ENCODE data around the gene AFAP1.

Gene AFAP1

GRCh38 chr4:7783541-7783940 is 156.1 kb downstream of the AFAP1 start:
- no peak for TF ChIP-seq JUND (IDR thresholded peaks at IDR 0.05; ENCODE audit: low read depth)
- in situ Hi-C loops (cut with HindIII; ENCODE audit: low pct_unique_long_range_greater_than_20kb, low sequenced_read_pairs) = no loop called here
- no peak for DNase-seq (ENCODE audit: low read depth in 1 of 2, low spot score in 1 of 2)

GRCh38 chr4:7782783-7783182 is 156.9 kb downstream of the AFAP1 start:
- in situ Hi-C loops (cut with HindIII; ENCODE audit: low pct_unique_long_range_greater_than_20kb, low sequenced_read_pairs) = no loop called here
- no peak for TF ChIP-seq JUND (IDR thresholded peaks at IDR 0.05; ENCODE audit: low read depth)
- no peak for DNase-seq (ENCODE audit: low read depth in 1 of 2, low spot score in 1 of 2)

- TF ChIP-seq JUND (IDR thresholded peaks at IDR 0.05; ENCODE audit: low read depth) = no peak
- in situ Hi-C loops (cut with HindIII; ENCODE audit: low pct_unique_long_range_greater_than_20kb, low sequenced_read_pairs) = no loop called here
- DNase-seq (ENCODE audit: low read depth in 1 of 2, low spot score in 1 of 2) = no peak
Observed at GRCh38 chr4:7781993-7782392, 157.7 kb downstream of the AFAP1 start.

DNA sequence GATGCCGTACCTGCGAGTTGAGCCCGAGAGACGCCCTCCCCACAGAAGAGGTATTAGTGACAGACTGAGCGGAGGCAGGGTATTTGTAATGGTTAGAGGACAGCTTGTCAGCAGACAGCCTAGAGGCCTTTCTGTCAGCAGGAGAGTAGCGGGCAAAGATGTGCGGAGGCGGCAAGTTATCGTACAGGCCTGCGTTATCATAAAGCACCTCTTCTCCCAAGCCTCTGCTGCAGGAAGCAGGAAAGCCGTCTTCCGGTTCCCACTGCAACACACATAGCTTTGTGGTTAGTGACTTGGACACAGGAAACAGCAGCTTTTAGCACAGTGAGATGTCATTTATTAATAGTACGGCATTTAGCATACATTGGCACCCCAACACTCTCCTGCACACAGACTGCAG is 158.3 kb downstream of the AFAP1 start:
- in situ Hi-C loops (cut with HindIII; ENCODE audit: low pct_unique_long_range_greater_than_20kb, low sequenced_read_pairs) = no loop called here

GRCh38 chr4:7780751-7781348 is 158.8 kb downstream of the AFAP1 start:
- no peak for TF ChIP-seq JUND (IDR thresholded peaks at IDR 0.05; ENCODE audit: low read depth)
- DNase-seq (ENCODE audit: low read depth in 1 of 2, low spot score in 1 of 2) = no peak
- in situ Hi-C loops (cut with HindIII; ENCODE audit: low pct_unique_long_range_greater_than_20kb, low sequenced_read_pairs) = no loop called here

More for the DNA sequence above, 158.3 kb downstream of the AFAP1 start:
- TF ChIP-seq JUND (IDR thresholded peaks at IDR 0.05; ENCODE audit: low read depth) = no peak
- DNase-seq (ENCODE audit: low read depth in 1 of 2, low spot score in 1 of 2) = no peak

GRCh38 chr4:7779432-7779768 is 160.3 kb downstream of the AFAP1 start:
- in situ Hi-C loops (cut with HindIII; ENCODE audit: low pct_unique_long_range_greater_than_20kb, low sequenced_read_pairs) = no loop called here
- DNase-seq (ENCODE audit: low read depth in 1 of 2, low spot score in 1 of 2) = no peak
- no peak for TF ChIP-seq JUND (IDR thresholded peaks at IDR 0.05; ENCODE audit: low read depth)

- DNase-seq (ENCODE audit: low read depth in 1 of 2, low spot score in 1 of 2) = no peak
- in situ Hi-C loops (cut with HindIII; ENCODE audit: low pct_unique_long_range_greater_than_20kb, low sequenced_read_pairs) = no loop called here
- no peak for TF ChIP-seq JUND (IDR thresholded peaks at IDR 0.05; ENCODE audit: low read depth)
Observed at GRCh38 chr4:7778510-7779431, 160.9 kb downstream of the AFAP1 start.

DNA sequence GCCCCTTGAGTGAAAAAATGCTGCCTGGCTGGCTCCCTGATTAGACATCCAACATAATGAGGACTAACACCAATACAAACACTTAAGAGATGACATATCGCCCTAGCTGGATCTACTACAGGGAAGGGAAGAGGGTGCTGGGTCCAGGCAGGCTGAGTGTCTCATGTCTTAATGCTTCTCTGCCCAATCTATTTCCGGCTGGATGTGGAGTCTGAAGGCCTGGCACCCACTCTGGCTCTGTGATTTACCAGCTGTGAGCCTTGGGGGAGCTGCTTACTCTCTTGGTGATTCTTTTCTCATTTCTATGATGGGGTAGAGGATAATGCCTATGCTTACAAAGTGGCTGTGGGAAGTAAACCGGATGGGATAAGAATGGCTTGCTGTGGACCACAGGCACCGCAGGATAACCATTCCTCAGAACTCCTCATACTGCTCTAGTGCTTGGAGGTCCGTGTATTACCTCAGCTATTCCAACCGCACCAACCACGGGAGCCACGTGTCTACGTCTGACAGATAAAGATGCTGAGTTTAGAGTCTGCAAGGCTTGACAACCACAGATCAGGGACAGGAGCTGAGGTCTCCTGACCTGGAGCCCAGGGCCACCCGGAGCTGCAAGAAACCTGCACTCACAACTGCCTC is 161.7 kb downstream of the AFAP1 start:
- in situ Hi-C loops (cut with HindIII; ENCODE audit: low pct_unique_long_range_greater_than_20kb, low sequenced_read_pairs) = no loop called here
- TF ChIP-seq JUND (IDR thresholded peaks at IDR 0.05; ENCODE audit: low read depth) = no peak
- DNase-seq (ENCODE audit: low read depth in 1 of 2, low spot score in 1 of 2) = no peak

DNA sequence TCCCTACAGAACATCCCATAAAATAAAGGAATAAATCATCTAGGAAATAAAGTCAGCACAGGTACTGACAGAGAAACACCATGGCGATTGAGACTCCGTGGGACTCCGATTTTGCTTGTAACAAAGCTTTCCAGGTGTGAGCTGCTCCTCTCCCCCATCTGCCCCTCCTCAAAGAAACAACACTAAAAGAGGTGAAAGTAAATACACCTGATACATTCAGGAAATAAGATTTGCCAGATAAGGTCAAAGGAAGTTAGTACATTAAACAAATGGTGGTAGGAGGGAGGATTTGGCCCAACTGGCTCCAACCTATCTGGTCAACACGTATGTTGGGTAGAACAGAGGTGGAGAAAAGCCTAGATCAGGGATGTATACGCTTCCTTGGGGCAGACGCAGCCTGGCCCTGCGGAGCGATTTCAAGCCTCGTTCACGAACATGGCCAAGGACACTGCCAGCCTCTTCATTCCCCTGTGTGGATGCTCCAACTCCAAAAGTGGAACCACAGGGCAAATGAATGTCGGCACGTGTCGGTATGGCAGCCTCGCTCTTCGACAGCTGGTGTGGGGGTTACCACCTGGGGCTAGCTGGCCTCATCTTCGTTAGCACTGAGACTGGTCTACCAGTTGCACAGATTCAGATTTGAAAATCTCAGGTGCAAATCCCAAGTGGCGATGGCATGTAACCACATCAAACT is 162.5 kb downstream of the AFAP1 start:
- DNase-seq (ENCODE audit: low read depth in 1 of 2, low spot score in 1 of 2) = peak in 1 of 2 experiments; percentile 24
- TF ChIP-seq JUND (IDR thresholded peaks at IDR 0.05; ENCODE audit: low read depth) = no peak
- in situ Hi-C loops (cut with HindIII; ENCODE audit: low pct_unique_long_range_greater_than_20kb, low sequenced_read_pairs) = no loop called here

GRCh38 chr4:7775396-7775795 is 164.3 kb downstream of the AFAP1 start:
- no peak for TF ChIP-seq JUND (IDR thresholded peaks at IDR 0.05; ENCODE audit: low read depth)
- DNase-seq (ENCODE audit: low read depth in 1 of 2, low spot score in 1 of 2) = no peak
- in situ Hi-C loops (cut with HindIII; ENCODE audit: low pct_unique_long_range_greater_than_20kb, low sequenced_read_pairs) = no loop called here

GRCh38 chr4:7774301-7775294 is 165.1 kb downstream of the AFAP1 start:
- in situ Hi-C loops (cut with HindIII; ENCODE audit: low pct_unique_long_range_greater_than_20kb, low sequenced_read_pairs) = no loop called here
- no peak for TF ChIP-seq JUND (IDR thresholded peaks at IDR 0.05; ENCODE audit: low read depth)
- DNase-seq (ENCODE audit: low read depth in 1 of 2, low spot score in 1 of 2) = no peak

Measured in T47D (cell line).